HCT116 (cell line): ENCODE data around the gene MMP15.

ENCODE experiments used
- CBX3 ChIP-seq: IDR thresholded peaks from 2 replicates; pipeline ENCODE4 v1.6.1; 2012; ENCODE audit warnings: low read depth
- EGR1 ChIP-seq: IDR thresholded peaks from 2 replicates; pipeline ENCODE4 v1.6.1; 2012; ENCODE audit warnings: low read depth
- POLR2A ChIP-seq: IDR thresholded peaks from 2 replicates; pipeline ENCODE4 v1.7.0; 2011; ENCODE audit warnings: borderline replicate concordance; ENCODE audit not compliant: insufficient read depth, insufficient read length; ENCODE audit errors: extremely low read depth
- POLR2AphosphoS5 ChIP-seq: IDR thresholded peaks from 2 replicates; pipeline ENCODE4 v1.6.1; 2011; ENCODE audit warnings: mild to moderate bottlenecking, low read depth, low read length, moderate library complexity
- RAD21 ChIP-seq: IDR thresholded peaks from 2 replicates; pipeline ENCODE4 v1.6.1; 2012; ENCODE audit warnings: low read depth, mild to moderate bottlenecking
- YY1 ChIP-seq: IDR thresholded peaks from 2 replicates; pipeline ENCODE4 v1.6.1; 2011; ENCODE audit warnings: low read length, low read depth, moderate library complexity, mild to moderate bottlenecking; ENCODE audit not compliant: insufficient replicate concordance; ENCODE audit errors: extremely low read depth
- ZNF274 ChIP-seq: fragments of 200-500 bp; sonication (Bioruptor generic); IDR thresholded peaks from 2 replicates; pipeline ENCODE4 v1.6.1; 2014; ENCODE audit warnings: mild to moderate bottlenecking, low read depth, low read length, inconsistent platforms
- TF ChIP-seq, protein P1 (sequence below), 3 experiments: fragments of 200-600 bp in 1 of 3; sonication (generic) in 1 of 3; IDR thresholded peaks in 2 of 3; conservative IDR thresholded peaks in 1 of 3; 2 replicates each; pipeline ENCODE4 v1.5.1; 2012 to 2017; ENCODE audit warnings: low read depth in 2 of 3, low read length in 2 of 3, antibody characterized with exemption in 1 of 3, borderline replicate concordance in 1 of 3, control low read depth in 1 of 3, mild to moderate bottlenecking in 1 of 3, mixed read lengths in 1 of 3, mixed run types in 1 of 3, moderate library complexity in 1 of 3; ENCODE audit not compliant: insufficient read depth in 1 of 3

DNA sequence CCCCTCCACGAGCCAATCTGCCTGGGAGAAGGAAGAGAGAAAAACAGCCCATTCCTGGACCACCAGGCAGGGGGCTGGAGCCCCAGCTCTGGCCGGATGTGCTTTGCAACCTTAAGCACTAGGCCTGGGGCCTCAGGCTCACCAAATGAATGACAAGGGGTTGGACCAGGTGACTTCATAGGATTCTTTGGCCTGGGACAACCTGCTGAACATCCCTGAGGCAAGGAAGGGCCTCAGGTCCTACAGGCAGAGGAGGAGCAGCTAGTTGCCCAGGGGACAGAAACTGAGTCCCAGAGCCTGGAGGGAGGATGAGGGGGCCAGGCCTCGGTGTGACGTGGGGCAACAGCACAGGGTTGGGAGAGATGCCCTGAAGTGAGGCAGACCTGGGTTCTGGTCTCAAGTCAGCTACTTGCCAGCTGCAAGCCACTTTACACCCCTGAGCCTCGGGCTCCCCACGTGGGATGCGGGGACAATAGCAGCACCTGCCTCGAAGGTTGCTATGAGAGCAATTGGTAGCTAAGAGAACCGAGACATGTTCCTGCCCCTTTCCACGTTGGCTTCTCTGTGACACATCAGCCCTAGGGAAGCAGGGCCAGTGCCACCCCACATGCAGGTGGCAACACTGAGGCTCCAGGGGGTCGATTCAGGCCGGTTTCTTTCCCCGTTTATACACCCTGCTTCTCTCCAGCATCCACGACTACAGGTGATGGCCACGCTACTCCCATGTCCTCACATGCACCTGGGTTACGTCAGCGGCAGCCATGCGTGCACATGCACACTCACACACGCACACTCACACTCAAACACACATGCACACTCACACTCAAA lies 61.0 kb downstream of the MMP15 start:
- TF ChIP-seq POLR2AphosphoS5: no peak
- no peak for TF ChIP-seq RAD21
- TF ChIP-seq CBX3: no peak
- TF ChIP-seq YY1: no peak
- TF ChIP-seq, protein P1, sequence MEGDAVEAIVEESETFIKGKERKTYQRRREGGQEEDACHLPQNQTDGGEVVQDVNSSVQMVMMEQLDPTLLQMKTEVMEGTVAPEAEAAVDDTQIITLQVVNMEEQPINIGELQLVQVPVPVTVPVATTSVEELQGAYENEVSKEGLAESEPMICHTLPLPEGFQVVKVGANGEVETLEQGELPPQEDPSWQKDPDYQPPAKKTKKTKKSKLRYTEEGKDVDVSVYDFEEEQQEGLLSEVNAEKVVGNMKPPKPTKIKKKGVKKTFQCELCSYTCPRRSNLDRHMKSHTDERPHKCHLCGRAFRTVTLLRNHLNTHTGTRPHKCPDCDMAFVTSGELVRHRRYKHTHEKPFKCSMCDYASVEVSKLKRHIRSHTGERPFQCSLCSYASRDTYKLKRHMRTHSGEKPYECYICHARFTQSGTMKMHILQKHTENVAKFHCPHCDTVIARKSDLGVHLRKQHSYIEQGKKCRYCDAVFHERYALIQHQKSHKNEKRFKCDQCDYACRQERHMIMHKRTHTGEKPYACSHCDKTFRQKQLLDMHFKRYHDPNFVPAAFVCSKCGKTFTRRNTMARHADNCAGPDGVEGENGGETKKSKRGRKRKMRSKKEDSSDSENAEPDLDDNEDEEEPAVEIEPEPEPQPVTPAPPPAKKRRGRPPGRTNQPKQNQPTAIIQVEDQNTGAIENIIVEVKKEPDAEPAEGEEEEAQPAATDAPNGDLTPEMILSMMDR (IDR thresholded peaks at IDR 0.05 in 2 of 3, conservative IDR thresholded peaks at IDR 0.05 in 1 of 3; ENCODE audit: borderline replicate concordance in 1 of 3, insufficient read depth in 1 of 3, low read depth in 2 of 3, low read length in 2 of 3): no peak
- no peak for TF ChIP-seq POLR2A
- no peak for TF ChIP-seq ZNF274
- TF ChIP-seq EGR1: no peak
